Kidney (tissue), 14 donors: ENCODE measurements around the gene OSBP2. TPM values are rescaled to one million over a fixed set of nuclear protein-coding genes. Genes with fewer than 3 reads are reported as not detected.

Experiments used
- DNase-seq, 5 donors: peaks; one replicate each; pipeline ENCODE4 v3.0.0-alpha.2; 2013 to 2020
- FAIRE-seq: peaks from 2 replicates; lab custom pipeline; 2012; peaks lifted over from hg19 to GRCh38; lab: Jason Lieb, UNC
- H3K27ac ChIP-seq, 2 donors: one replicate each; pipeline ENCODE4 v1.7.0; 2013; ENCODE audit warnings: low read depth in 2 of 2, low read length in 2 of 2, inconsistent platforms in 1 of 2
- H3K27me3 ChIP-seq: one replicate; pipeline ENCODE4 v1.7.1; 2013; ENCODE audit warnings: low read length, inconsistent platforms; ENCODE audit not compliant: control insufficient read depth, insufficient read depth
- H3K36me3 ChIP-seq, 3 donors: one replicate each; pipeline versions ENCODE4 v1.7.0 to v1.7.1; 2013; ENCODE audit warnings: low read length in 3 of 3, control low read depth in 1 of 3, inconsistent platforms in 1 of 3; ENCODE audit not compliant: insufficient read depth in 3 of 3, control insufficient read depth in 2 of 3
- H3K4me1 ChIP-seq, 3 donors: one replicate each; pipeline versions ENCODE4 v1.7.0 to v1.7.1; 2013; ENCODE audit warnings: low read length in 3 of 3, inconsistent platforms in 1 of 3, low read depth in 1 of 3; ENCODE audit not compliant: control insufficient read depth in 2 of 3, insufficient read depth in 2 of 3
- H3K4me3 ChIP-seq, 3 donors: one replicate each; pipeline versions ENCODE4 v1.7.0 to v1.8.1; 2013; ENCODE audit warnings: low read length in 3 of 3, control low read depth in 1 of 3, inconsistent platforms in 1 of 3
- H3K9ac ChIP-seq, 3 donors: one replicate each; pipeline versions ENCODE4 v1.7.0 to v1.7.1; 2013; ENCODE audit warnings: low read length in 3 of 3, control low read depth in 1 of 3, inconsistent platforms in 1 of 3
- H3K9me3 ChIP-seq, 3 donors: one replicate each; pipeline versions ENCODE4 v1.7.0 to v1.7.1; 2013; ENCODE audit warnings: low read length in 3 of 3, control low read depth in 1 of 3, inconsistent platforms in 1 of 3; ENCODE audit not compliant: control insufficient read depth in 2 of 3, insufficient read depth in 1 of 3
- intact Hi-C: fragments of 100-400 bp; cut with DNase I; formaldehyde crosslinking; loops from one replicate; pipeline ENCODE4 v1.11.1; 2022
- polyA plus RNA-seq: library from polyadenylated mRNA; stranded (reverse); fragments of 350-450 nt; fragmentation: Illumina TruSeq; extraction: RNeasy Lipid Tissue Mini Kit (QIAGEN cat#74804); gene quantifications from one replicate; pipeline ENCODE4 v1.2.3, GENCODE V29; 2014; ENCODE audit warnings: low read depth, low replicate concordance; ENCODE audit not compliant: insufficient read depth
- total RNA-seq: library from RNA; stranded (reverse); fragmentation: NEBNext Ultra II Directional; extraction: Animal tissue kit (Norgen Biotek cat#: 25700); gene quantifications from one replicate; pipeline ENCODE4 v1.2.1, GENCODE V29; 2021
- TF ChIP-seq, protein P1 (sequence below): IDR thresholded peaks from 3 replicates; pipeline ENCODE4 v1.5.1; 2012; ENCODE audit warnings: mild to moderate bottlenecking, moderate library complexity, borderline replicate concordance; ENCODE audit not compliant: insufficient read depth; ENCODE audit errors: extremely low read depth
- donor health status: control.
- donor health status: control.
- donor health status: control.
- donor health status: control.
- donor health status: control.
- donor health status: DM: yes; HTN: yes; CAD: no.
- donor health status: Normal renal cell carcinoma (clear cell type).

Gene OSBP2
- total and polyA plus RNA-seq, 2 donors from 2014 or later: 3.4 to 4.0 TPM

- Histone ChIP-seq H3K27me3 (peaks cover 13% of the 10 kb centered on the region), H3K4me1 (peaks cover 0 to 9% (median 0%) of the 10 kb centered on the region in 3 donors), H3K4me3 (peak overlapping the region in 2 of 3 donors; percentile 49 to 53), H3K36me3 (no peaks in the 10 kb centered on the region), H3K9me3 (no peaks in the 10 kb centered on the region), H3K27ac (no peak overlapping the region), H3K9ac (no peak overlapping the region)
- no peak for FAIRE-seq
- intact Hi-C loops: no loop called here
- TF ChIP-seq, protein P1, sequence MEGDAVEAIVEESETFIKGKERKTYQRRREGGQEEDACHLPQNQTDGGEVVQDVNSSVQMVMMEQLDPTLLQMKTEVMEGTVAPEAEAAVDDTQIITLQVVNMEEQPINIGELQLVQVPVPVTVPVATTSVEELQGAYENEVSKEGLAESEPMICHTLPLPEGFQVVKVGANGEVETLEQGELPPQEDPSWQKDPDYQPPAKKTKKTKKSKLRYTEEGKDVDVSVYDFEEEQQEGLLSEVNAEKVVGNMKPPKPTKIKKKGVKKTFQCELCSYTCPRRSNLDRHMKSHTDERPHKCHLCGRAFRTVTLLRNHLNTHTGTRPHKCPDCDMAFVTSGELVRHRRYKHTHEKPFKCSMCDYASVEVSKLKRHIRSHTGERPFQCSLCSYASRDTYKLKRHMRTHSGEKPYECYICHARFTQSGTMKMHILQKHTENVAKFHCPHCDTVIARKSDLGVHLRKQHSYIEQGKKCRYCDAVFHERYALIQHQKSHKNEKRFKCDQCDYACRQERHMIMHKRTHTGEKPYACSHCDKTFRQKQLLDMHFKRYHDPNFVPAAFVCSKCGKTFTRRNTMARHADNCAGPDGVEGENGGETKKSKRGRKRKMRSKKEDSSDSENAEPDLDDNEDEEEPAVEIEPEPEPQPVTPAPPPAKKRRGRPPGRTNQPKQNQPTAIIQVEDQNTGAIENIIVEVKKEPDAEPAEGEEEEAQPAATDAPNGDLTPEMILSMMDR: no peak
- DNase-seq: peak in 2 of 5 donors; percentile 10 to 30
Observed at GRCh38 chr22:30822216-30823014, 127.7 kb downstream of the OSBP2 start.

GRCh38 chr22:30823015-30823370, 128.3 kb downstream of the OSBP2 start:
- intact Hi-C loops: no loop called here
- H3K36me3 ChIP-seq: no peaks in the 10 kb centered on the region
- no peak for FAIRE-seq
- peak in 1 of 5 donors; percentile 8 for DNase-seq
- no peaks in the 10 kb centered on the region for H3K9me3 ChIP-seq
- H3K27ac ChIP-seq: no peak overlapping the region
- H3K9ac ChIP-seq: no peak overlapping the region
- peaks cover 13% of the 10 kb centered on the region for H3K27me3 ChIP-seq
- peak overlapping the region in 1 of 3 donors; percentile 53 for H3K4me3 ChIP-seq
- TF ChIP-seq, protein P1: no peak
- H3K4me1 ChIP-seq: peaks cover 0 to 9% (median 0%) of the 10 kb centered on the region in 3 donors

DNA sequence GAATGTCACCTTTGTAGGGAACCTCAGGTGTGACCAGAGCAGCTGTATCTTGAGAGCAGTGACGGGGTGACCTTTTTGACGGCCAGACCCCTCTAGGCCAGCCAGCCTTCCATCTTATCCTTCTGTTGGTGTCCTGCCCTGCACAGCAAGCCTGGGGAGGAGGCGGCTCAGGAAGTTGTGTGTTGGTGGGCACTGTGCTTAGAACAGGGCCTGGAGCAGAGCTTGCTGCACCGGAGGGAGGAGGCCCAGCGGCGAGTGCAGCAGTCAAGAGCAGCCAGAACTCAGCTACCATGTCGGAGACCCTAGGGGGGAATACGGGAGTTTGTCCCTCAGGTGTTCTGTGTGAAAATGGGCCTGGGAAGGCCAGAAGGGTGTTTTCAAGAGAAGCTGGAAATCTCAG, 129.4 kb downstream of the OSBP2 start:
- DNase-seq (no peak), FAIRE-seq (no peak)
- Histone ChIP-seq H3K4me1 (peaks cover 0 to 9% (median 0%) of the 10 kb centered on the region in 3 donors), H3K27ac (no peak overlapping the region), H3K4me3 (no peak overlapping the region), H3K27me3 (peaks cover 13% of the 10 kb centered on the region), H3K9me3 (no peaks in the 10 kb centered on the region), H3K36me3 (no peaks in the 10 kb centered on the region), H3K9ac (no peak overlapping the region)
- TF ChIP-seq, protein P1: no peak
- intact Hi-C loops: no loop called here
